Right lobe of liver (tissue), 6 donors: ENCODE results near the gene GPATCH8. TPM values are rescaled to one million over a fixed set of nuclear protein-coding genes. Genes with fewer than 3 reads are reported as not detected.

Experiments used
- ATAC-seq, 4 donors: fragments of 200-7000 bp; cut with Tn5 transposase; one replicate each; pipeline ENCODE4 v1.9.1; 2020; ENCODE audit warnings: mild to moderate bottlenecking in 4 of 4, moderate library complexity in 4 of 4
- DNase-seq, 3 donors: peaks; one replicate each; pipeline ENCODE4 v3.0.0-alpha.2; 2020
- H3K27ac ChIP-seq, 3 donors: fragments of 200-600 bp; one replicate each; pipeline ENCODE4 v1.8.0; 2022
- H3K27me3 ChIP-seq, 2 donors: fragments of 200-600 bp; one replicate each; pipeline ENCODE4 v1.8.0; 2022
- H3K36me3 ChIP-seq, 4 donors: fragments of 200-600 bp; sonication (generic) in 1 of 4; one replicate each; pipeline versions ENCODE4 v1.5.1 to v1.8.0; 2017 to 2022; ENCODE audit warnings: control low read depth in 1 of 4
- H3K4me1 ChIP-seq, 4 donors: fragments of 200-600 bp; sonication (generic) in 1 of 4; one replicate each; pipeline versions ENCODE4 v1.5.1 to v1.8.0; 2017 to 2022; ENCODE audit warnings: control low read depth in 1 of 4
- H3K4me3 ChIP-seq, 3 donors: fragments of 200-600 bp; one replicate each; pipeline ENCODE4 v1.8.0; 2022
- H3K9me3 ChIP-seq, 4 donors: fragments of 200-600 bp; sonication (generic) in 1 of 4; one replicate each; pipeline versions ENCODE4 v1.5.1 to v1.8.0; 2017 to 2022; ENCODE audit warnings: control low read depth in 1 of 4
- POLR2A ChIP-seq: fragments of 450-650 bp; IDR thresholded peaks from one replicate; pipeline ENCODE4 v1.6.1; 2017; ENCODE audit warnings: antibody characterized with exemption, mild to moderate bottlenecking
- WGBS: methylation state at CpG from one replicate; pipeline ENCODE4 v1.1.6; 2018; ENCODE audit warnings: low coverage, low lambda C conversion rate; ENCODE audit not compliant: insufficient coverage; ENCODE audit errors: missing lambda C conversion rate; 5-methylcytosine and 5-hydroxymethylcytosine counted together
- intact Hi-C, 2 donors: fragments of 100-400 bp; cut with DNase I; formaldehyde crosslinking; loops; one replicate each; pipeline versions ENCODE4 v1.11.2 to v1.14.1; 2022
- total RNA-seq, 6 experiments: library from RNA; depleted of rRNA in 2 of 6; stranded (reverse); fragments of >200 nt in 2 of 6; fragmentation: NEBNext Ultra II Directional in 3 of 6; extraction: Animal tissue kit (Norgen Biotek cat#: 25700) in 3 of 6; gene quantifications; one replicate each; pipeline versions ENCODE4 v1.1.0 to v1.2.4, GENCODE V29; 2016 to 2023
- TF ChIP-seq, protein P1 (sequence below), 4 donors: fragments of 200-600 bp in 3 of 4; fragments of 450-650 bp in 1 of 4; IDR thresholded peaks; one replicate each; pipeline versions ENCODE4 v1.5.1 to v1.8.0; 2016 to 2022; ENCODE audit warnings: antibody characterized with exemption in 4 of 4, mild to moderate bottlenecking in 2 of 4
- donor health status: DM: no; HTN: yes; CAD: no.
- donor health status: DM: no; HTN: no; CAD: no.
- donor health status: DM: no; HTN: no; CAD: no.
- donor health status: DM: no; HTN: yes; CAD: no.
- donor health status: DM: no; HTN: yes; CAD: no.

GPATCH8 gene
- total RNA-seq, 6 experiments from 2014 or later, result 8.1 to 14.4 (median 13.1) TPM

GRCh38 chr17:44389723-44390202, 113.4 kb downstream of the GPATCH8 start:
- ATAC-seq (no peak), DNase-seq (peak in 1 of 3 donors; percentile 31)
- TF ChIP-seq POLR2A, result no peak
- TF ChIP-seq, protein P1, sequence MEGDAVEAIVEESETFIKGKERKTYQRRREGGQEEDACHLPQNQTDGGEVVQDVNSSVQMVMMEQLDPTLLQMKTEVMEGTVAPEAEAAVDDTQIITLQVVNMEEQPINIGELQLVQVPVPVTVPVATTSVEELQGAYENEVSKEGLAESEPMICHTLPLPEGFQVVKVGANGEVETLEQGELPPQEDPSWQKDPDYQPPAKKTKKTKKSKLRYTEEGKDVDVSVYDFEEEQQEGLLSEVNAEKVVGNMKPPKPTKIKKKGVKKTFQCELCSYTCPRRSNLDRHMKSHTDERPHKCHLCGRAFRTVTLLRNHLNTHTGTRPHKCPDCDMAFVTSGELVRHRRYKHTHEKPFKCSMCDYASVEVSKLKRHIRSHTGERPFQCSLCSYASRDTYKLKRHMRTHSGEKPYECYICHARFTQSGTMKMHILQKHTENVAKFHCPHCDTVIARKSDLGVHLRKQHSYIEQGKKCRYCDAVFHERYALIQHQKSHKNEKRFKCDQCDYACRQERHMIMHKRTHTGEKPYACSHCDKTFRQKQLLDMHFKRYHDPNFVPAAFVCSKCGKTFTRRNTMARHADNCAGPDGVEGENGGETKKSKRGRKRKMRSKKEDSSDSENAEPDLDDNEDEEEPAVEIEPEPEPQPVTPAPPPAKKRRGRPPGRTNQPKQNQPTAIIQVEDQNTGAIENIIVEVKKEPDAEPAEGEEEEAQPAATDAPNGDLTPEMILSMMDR (IDR thresholded peaks at IDR 0.05), result no peak
- WGBS, result 40% methylated on average over 6 of the region's 6 CpGs
- Histone ChIP-seq H3K4me1 (peaks cover 0 to 6% (median 0%) of the 10 kb centered on the region in 4 donors), H3K36me3 (no peaks in the 10 kb centered on the region), H3K4me3 (no peak overlapping the region), H3K27me3 (peaks cover 0 to 6% of the 10 kb centered on the region in 2 donors), H3K27ac (no peak overlapping the region), H3K9me3 (no peaks in the 10 kb centered on the region)
- intact Hi-C loops, result no loop called here

GRCh38 chr17:44389281-44389680, 113.9 kb downstream of the GPATCH8 start, which contains the start of gene ITGA2B:
Gene ITGA2B (minus strand): TSS chr17:44389649. CDS start chr17:44389473, 176 bp downstream.
- whole genome bisulfite sequencing, result no CpG with 5 or more reads among the region's 1 CpG
- DNase-seq, result no peak
- Histone ChIP-seq H3K36me3 (no peaks in the 10 kb centered on the region), H3K27ac (no peak within 1 kb of the TSS), H3K4me1 (peaks cover 0 to 7% (median 0%) of the 10 kb centered on the region in 4 donors), H3K9me3 (no peaks in the 10 kb centered on the region), H3K4me3 (no peak within 1 kb of the TSS), H3K27me3 (peaks cover 0 to 6% of the 10 kb centered on the region in 2 donors)
- no peak for ATAC-seq
- intact Hi-C loops, result no loop called here
- no peak for TF ChIP-seq POLR2A
- TF ChIP-seq, protein P1 (IDR thresholded peaks at IDR 0.05), result no peak

DNA sequence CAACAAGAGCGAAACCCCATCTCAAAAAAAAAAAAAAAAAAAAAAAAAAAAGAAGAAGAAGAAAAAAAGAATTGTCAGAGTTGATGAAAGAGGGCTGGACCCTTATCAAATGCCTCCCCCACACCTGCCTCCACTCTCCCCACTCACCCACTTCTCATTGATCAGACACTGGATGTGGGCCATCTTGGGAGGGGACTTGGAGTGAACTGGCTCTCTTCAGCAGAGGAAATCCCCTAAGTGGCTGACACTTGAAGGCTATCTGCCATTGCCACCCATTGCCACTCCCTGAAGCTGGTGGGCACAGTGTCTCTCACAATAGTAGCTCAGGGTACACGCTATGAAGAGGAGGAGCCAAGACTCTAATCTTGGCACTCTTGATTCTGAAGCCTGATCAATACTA, 115.4 kb downstream of the GPATCH8 start:
- H3K9me3 ChIP-seq, result no peaks in the 10 kb centered on the region
- H3K4me3 ChIP-seq, result no peak overlapping the region
- peaks cover 0 to 7% (median 0%) of the 10 kb centered on the region in 4 donors for H3K4me1 ChIP-seq
- 22% methylated on average over 1 of the region's 2 CpGs for WGBS
- H3K27me3 ChIP-seq, result peaks cover 0 to 6% of the 10 kb centered on the region in 2 donors
- intact Hi-C loops, result no loop called here
- ATAC-seq (no peak), DNase-seq (no peak)
- TF ChIP-seq POLR2A, result no peak
- TF ChIP-seq, protein P1 (IDR thresholded peaks at IDR 0.05), result no peak
- H3K27ac ChIP-seq, result no peak overlapping the region
- no peaks in the 10 kb centered on the region for H3K36me3 ChIP-seq

- ATAC-seq (no peak), DNase-seq (no peak)
- Histone ChIP-seq H3K4me3 (no peak overlapping the region), H3K36me3 (no peaks in the 10 kb centered on the region), H3K4me1 (peaks cover 0 to 7% (median 0%) of the 10 kb centered on the region in 4 donors), H3K9me3 (no peaks in the 10 kb centered on the region), H3K27me3 (peaks cover 0 to 6% of the 10 kb centered on the region in 2 donors), H3K27ac (no peak overlapping the region)
- WGBS, result 10% methylated on average over 2 of the region's 10 CpGs
- TF ChIP-seq, protein P1 (IDR thresholded peaks at IDR 0.05), result no peak
- intact Hi-C loops, result no loop called here
Measured at GRCh38 chr17:44386182-44386525, 117.1 kb downstream of the GPATCH8 start.
